ENCODE measurements around the gene SLC13A4. TPM values are rescaled to one million over a fixed set of nuclear protein-coding genes. Genes with fewer than 3 reads are reported as not detected.
"Not testable (repeated sequence)": the region's sequence is repeated elsewhere in the genome, so short reads cannot be mapped to it uniquely, and the experiment has no call there.

Gene SLC13A4
- total RNA-seq, 1 donor from 2014 or later, result not detected

- H3K4me3 ChIP-seq (ENCODE audit: low read depth, low read length), result no peak overlapping the region
- TF ChIP-seq, protein P1, sequence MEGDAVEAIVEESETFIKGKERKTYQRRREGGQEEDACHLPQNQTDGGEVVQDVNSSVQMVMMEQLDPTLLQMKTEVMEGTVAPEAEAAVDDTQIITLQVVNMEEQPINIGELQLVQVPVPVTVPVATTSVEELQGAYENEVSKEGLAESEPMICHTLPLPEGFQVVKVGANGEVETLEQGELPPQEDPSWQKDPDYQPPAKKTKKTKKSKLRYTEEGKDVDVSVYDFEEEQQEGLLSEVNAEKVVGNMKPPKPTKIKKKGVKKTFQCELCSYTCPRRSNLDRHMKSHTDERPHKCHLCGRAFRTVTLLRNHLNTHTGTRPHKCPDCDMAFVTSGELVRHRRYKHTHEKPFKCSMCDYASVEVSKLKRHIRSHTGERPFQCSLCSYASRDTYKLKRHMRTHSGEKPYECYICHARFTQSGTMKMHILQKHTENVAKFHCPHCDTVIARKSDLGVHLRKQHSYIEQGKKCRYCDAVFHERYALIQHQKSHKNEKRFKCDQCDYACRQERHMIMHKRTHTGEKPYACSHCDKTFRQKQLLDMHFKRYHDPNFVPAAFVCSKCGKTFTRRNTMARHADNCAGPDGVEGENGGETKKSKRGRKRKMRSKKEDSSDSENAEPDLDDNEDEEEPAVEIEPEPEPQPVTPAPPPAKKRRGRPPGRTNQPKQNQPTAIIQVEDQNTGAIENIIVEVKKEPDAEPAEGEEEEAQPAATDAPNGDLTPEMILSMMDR (conservative IDR thresholded peaks at IDR 0.05; ENCODE audit: low read depth, low read length), result no peak
- DNase-seq (ENCODE audit: low read depth), result no peak
Measured at GRCh38 chr7:135647755-135648154, 80.2 kb downstream of the SLC13A4 start.

- DNase-seq (ENCODE audit: low read depth), result no peak
- no peak overlapping the region for H3K4me3 ChIP-seq (ENCODE audit: low read depth, low read length)
- TF ChIP-seq, protein P1 (conservative IDR thresholded peaks at IDR 0.05; ENCODE audit: low read depth, low read length), result peak; percentile 69
Measured at GRCh38 chr7:135645296-135645904, 82.6 kb downstream of the SLC13A4 start.

GRCh38 chr7:135644729-135645128, 83.3 kb downstream of the SLC13A4 start:
- no peak for DNase-seq (ENCODE audit: low read depth)
- TF ChIP-seq, protein P1 (conservative IDR thresholded peaks at IDR 0.05; ENCODE audit: low read depth, low read length), result no peak
- H3K4me3 ChIP-seq (ENCODE audit: low read depth, low read length), result no peak overlapping the region

DNA sequence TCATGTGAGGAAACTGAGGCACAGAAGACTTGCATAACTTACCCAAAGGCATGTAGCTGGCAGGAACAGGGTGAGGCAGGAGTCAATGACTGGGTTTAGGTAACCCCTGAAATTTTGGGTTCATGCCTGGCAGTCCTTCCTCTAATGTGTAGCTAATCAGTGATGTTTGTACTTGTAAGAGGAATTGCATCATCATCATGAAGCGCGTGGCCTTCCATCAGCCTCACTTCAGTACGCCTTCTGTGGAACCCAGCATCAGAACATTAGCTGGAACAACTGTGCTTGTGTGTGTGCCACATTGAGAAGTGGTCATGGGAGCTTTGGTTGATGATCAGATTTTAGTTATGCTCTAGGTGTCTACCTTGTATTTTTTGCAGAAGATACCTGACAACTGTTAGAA, 83.8 kb downstream of the SLC13A4 start:
- no peak overlapping the region for H3K4me3 ChIP-seq (ENCODE audit: low read depth, low read length)
- DNase-seq (ENCODE audit: low read depth), result no peak
- TF ChIP-seq, protein P1 (conservative IDR thresholded peaks at IDR 0.05; ENCODE audit: low read depth, low read length), result no peak

- not testable (repeated sequence) for H3K4me3 ChIP-seq (ENCODE audit: low read depth, low read length); DNase-seq (ENCODE audit: low read depth)
Measured at GRCh38 chr7:135639690-135640089, 88.3 kb downstream of the SLC13A4 start.

GRCh38 chr7:135634191-135634878, 93.7 kb downstream of the SLC13A4 start:
- no peak overlapping the region for H3K4me3 ChIP-seq (ENCODE audit: low read depth, low read length)
- TF ChIP-seq, protein P1 (conservative IDR thresholded peaks at IDR 0.05; ENCODE audit: low read depth, low read length), result no peak
- DNase-seq (ENCODE audit: low read depth), result no peak

Other genes with a start within 250 kb of the SLC13A4 start
- 9.4 and 10.4 TPM in 2 replicates for gene CNOT4, start 218.1 kb downstream of the SLC13A4 start, total RNA-seq
- 89.9 and 91.6 TPM in 2 replicates for gene NUP205, start 170.3 kb downstream of the SLC13A4 start, total RNA-seq
- gene STMP1, start 65.7 kb downstream of the SLC13A4 start, total RNA-seq, result 17.1 and 17.6 TPM in 2 replicates
- gene FAM180A, start 20.6 kb upstream of the SLC13A4 start, total RNA-seq, result not detected in 2 replicates
- 120 and 124 TPM in 2 replicates for gene MTPN, start 249.2 kb upstream of the SLC13A4 start, total RNA-seq